ENCODE results near the gene ZFPM1.

The ZFPM1 gene

GRCh38 chr16:88413631-88414030, 39.4 kb upstream of the ZFPM1 start:
- no peak overlapping the region for H3K4me3 ChIP-seq (ENCODE audit: control insufficient read depth, low read depth, low read length)
- TF ChIP-seq CTCF (conservative IDR thresholded peaks at IDR 0.05; ENCODE audit: control insufficient read depth, insufficient read depth, low read depth, low read length): no peak
- DNase-seq (ENCODE audit: low read depth): no peak

DNA sequence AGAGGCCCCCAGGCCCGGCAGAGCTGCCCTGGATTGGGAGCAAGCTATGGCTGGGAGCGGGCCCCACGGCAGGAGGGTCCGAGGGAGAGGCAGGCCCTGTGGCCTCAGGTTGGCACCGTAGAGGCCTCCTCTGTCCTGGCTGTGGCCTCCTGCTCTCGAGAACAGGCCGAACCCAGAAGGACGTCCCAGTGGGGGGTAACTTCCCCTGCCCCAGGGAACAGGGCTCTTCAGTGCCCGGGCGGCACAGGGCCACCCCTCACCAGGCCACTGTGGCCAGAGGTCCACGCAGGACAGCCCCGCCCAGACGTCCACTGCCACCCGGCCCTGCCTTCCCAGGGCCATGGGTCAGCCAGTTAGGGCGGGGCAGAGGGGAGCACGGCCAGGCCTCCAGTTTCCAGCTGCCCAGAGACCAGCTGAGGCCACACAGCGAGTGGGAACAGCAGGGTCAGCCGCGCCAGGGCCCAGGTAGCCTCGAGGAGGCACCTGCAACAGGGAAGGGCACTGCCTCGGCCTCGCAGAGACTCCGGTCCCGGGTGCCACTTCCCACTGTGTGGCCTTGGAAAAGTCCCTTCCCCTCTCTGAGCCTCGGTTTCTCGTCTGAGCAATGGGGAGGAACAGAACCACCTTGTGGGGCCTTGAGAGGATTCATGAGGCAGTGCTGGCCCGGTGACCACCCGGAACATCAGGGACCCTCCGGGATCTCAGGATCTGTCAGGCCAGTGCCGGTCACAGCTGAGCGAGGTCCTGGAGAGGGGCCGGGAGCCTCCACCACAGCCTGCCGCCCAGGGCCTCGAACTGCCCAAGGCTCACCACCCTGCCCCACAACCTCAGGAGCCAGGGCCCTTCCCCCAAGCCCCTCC, 38.3 kb upstream of the ZFPM1 start:
- H3K4me3 ChIP-seq (ENCODE audit: control insufficient read depth, low read depth, low read length): no peak overlapping the region
- DNase-seq (ENCODE audit: low read depth): no peak
- TF ChIP-seq CTCF (conservative IDR thresholded peaks at IDR 0.05; ENCODE audit: control insufficient read depth, insufficient read depth, low read depth, low read length): no peak

- TF ChIP-seq CTCF (conservative IDR thresholded peaks at IDR 0.05; ENCODE audit: control insufficient read depth, insufficient read depth, low read depth, low read length): no peak
- DNase-seq (ENCODE audit: low read depth): no peak
- no peak overlapping the region for H3K4me3 ChIP-seq (ENCODE audit: control insufficient read depth, low read depth, low read length)
These were observed 37.7 kb upstream of the ZFPM1 start for GRCh38 chr16:88415381-88415705.

DNA sequence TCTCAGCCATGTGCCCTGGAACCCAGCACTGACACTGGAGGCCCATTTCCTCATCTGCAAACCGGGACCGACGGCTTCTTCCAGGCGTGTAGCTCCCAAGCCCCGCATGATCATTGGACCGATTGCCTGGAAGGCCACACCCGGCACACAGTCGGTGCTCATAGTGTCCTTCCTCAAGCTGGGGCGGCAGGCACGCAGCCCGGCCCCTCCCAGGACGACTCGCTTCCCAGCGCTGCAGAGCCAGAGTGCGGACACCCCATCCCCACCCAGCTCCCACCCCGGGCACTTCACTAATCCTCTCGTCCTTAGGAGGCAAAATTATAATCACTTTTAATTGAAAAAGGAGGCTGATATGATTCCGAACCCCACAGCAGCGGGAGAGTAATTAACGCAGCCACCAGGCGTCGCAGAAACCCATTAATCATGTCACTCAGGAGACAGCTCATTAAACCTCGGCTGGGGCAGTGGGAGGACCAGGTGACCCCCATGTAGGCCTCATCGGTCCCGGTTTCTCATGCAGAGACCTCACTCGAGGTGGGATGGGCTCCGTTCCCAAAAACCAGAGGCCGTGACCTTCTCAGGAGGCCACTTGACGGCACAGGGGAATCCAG, 37.3 kb upstream of the ZFPM1 start:
- no peak overlapping the region for H3K4me3 ChIP-seq (ENCODE audit: control insufficient read depth, low read depth, low read length)
- DNase-seq (ENCODE audit: low read depth): no peak
- no peak for TF ChIP-seq CTCF (conservative IDR thresholded peaks at IDR 0.05; ENCODE audit: control insufficient read depth, insufficient read depth, low read depth, low read length)

DNA sequence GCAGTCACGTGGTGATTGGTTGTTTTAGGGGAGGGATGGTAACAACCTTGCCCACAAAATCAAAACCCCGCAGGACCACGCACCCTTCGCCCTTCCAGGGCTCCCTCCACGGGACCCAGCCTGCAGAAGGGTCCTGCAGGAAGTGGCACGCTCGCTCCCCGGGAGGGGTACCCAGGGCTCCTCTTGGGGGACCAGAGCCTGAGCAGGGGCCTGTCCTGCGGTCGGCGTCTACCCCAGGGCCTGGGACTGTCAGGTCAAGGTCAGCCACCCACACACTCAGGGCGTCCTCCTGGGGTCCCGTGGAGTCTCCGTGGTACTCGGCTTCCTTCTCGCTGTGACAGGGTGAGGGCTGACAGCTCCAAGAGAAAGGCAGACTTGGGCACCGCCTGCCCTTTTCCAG, 36.4 kb upstream of the ZFPM1 start:
- no peak for DNase-seq (ENCODE audit: low read depth)
- TF ChIP-seq CTCF (conservative IDR thresholded peaks at IDR 0.05; ENCODE audit: control insufficient read depth, insufficient read depth, low read depth, low read length): no peak
- no peak overlapping the region for H3K4me3 ChIP-seq (ENCODE audit: control insufficient read depth, low read depth, low read length)

- no peak for DNase-seq (ENCODE audit: low read depth)
- no peak overlapping the region for H3K4me3 ChIP-seq (ENCODE audit: control insufficient read depth, low read depth, low read length)
- TF ChIP-seq CTCF (conservative IDR thresholded peaks at IDR 0.05; ENCODE audit: control insufficient read depth, insufficient read depth, low read depth, low read length): no peak
These were observed 35.2 kb upstream of the ZFPM1 start for GRCh38 chr16:88417684-88418476.

All from fibroblast of mammary gland (primary cell).